Neural cell (in vitro differentiated cells): ENCODE data around the gene MRPS10. TPM values are rescaled to one million over a fixed set of nuclear protein-coding genes. Genes with fewer than 3 reads are reported as not detected.

Source experiments
- H2AFZ ChIP-seq: fragments of 200-600, 300-800 bp; sonication (generic), shearing (Covaris generic); 2 replicates; pipeline ENCODE4 v1.6.0; 2014; ENCODE audit warnings: low read depth, mild to moderate bottlenecking, antibody characterized with exemption, low read length, moderate library complexity
- H3F3A ChIP-seq: fragments of 200-600 bp; shearing (Covaris generic); 2 replicates; pipeline ENCODE4 v1.6.1; 2016; ENCODE audit warnings: mild to moderate bottlenecking, moderate library complexity, mixed read lengths, antibody characterized with exemption, low read length; ENCODE audit not compliant: insufficient read depth, poor library complexity, severe bottlenecking
- H3K27ac ChIP-seq: fragments of 200-600, 300-800 bp; sonication (generic), shearing (Covaris generic); 2 replicates; pipeline ENCODE4 v1.5.1; 2014; ENCODE audit warnings: mild to moderate bottlenecking, low read length, moderate library complexity
- H3K27me3 ChIP-seq: fragments of 300-800, 200-600 bp; sonication (generic), shearing (Covaris generic); 2 replicates; pipeline ENCODE4 v1.6.0; 2014; ENCODE audit warnings: mild to moderate bottlenecking, low read depth, low read length, moderate library complexity; ENCODE audit not compliant: insufficient read depth
- H3K36me3 ChIP-seq: fragments of 300-800, 200-600 bp; sonication (generic), shearing (Covaris generic); 2 replicates; pipeline ENCODE4 v1.5.1; 2014; ENCODE audit warnings: mild to moderate bottlenecking, antibody characterized with exemption, low read length, moderate library complexity; ENCODE audit not compliant: insufficient read depth
- H3K4me2 ChIP-seq: fragments of 300-800, 200-600 bp; sonication (generic), shearing (Covaris generic); 2 replicates; pipeline ENCODE4 v1.6.0; 2014; ENCODE audit warnings: mild to moderate bottlenecking, low read length
- H3K4me3 ChIP-seq: fragments of 300-800, 200-600 bp; sonication (generic), shearing (Covaris generic); 2 replicates; pipeline ENCODE4 v1.5.1; 2014; ENCODE audit warnings: mild to moderate bottlenecking, low read length, moderate library complexity
- H3K79me2 ChIP-seq: fragments of 200-600 bp; shearing (Covaris generic); replicated peaks from 2 replicates; pipeline ENCODE4 v1.6.0; 2014; ENCODE audit warnings: mild to moderate bottlenecking, low read length, moderate library complexity; ENCODE audit not compliant: insufficient read depth
- H3K9ac ChIP-seq: fragments of 300-800, 200-600 bp; sonication (generic), shearing (Covaris generic); 2 replicates; pipeline ENCODE4 v1.6.1; 2016; ENCODE audit warnings: mild to moderate bottlenecking, low read length, mixed read lengths
- H3K9me2 ChIP-seq: fragments of 200-600 bp; shearing (Covaris generic); 2 replicates; pipeline ENCODE4 v1.6.1; 2016; ENCODE audit warnings: mild to moderate bottlenecking, low read length, mixed read lengths; ENCODE audit not compliant: insufficient read depth
- H3K9me3 ChIP-seq: fragments of 200-600, 300-800 bp; sonication (generic), shearing (Covaris generic); 2 replicates; pipeline ENCODE4 v1.6.1; 2016; ENCODE audit warnings: mild to moderate bottlenecking, mixed run types, low read length, moderate library complexity, mixed read lengths
- H4K20me1 ChIP-seq: fragments of 200-600 bp; shearing (Covaris generic); 2 replicates; pipeline ENCODE4 v1.6.1; 2016; ENCODE audit warnings: mild to moderate bottlenecking, mixed run types; ENCODE audit not compliant: insufficient read depth
- EP300 ChIP-seq: fragments of 450-650 bp; conservative IDR thresholded peaks from 2 replicates; pipeline ENCODE4 v1.6.1; 2014; ENCODE audit warnings: antibody characterized with exemption, mild to moderate bottlenecking, moderate library complexity; ENCODE audit not compliant: poor library complexity, severe bottlenecking
- POLR2AphosphoS5 ChIP-seq: IDR thresholded peaks from 2 replicates; pipeline ENCODE4 v1.6.1; 2012
- TAF1 ChIP-seq: IDR thresholded peaks from 2 replicates; pipeline ENCODE4 v1.6.1; 2012; ENCODE audit warnings: low read depth
- polyA plus RNA-seq: library from polyadenylated mRNA; depleted of rRNA; stranded (reverse); fragments of >200 nt; gene quantifications from 2 replicates; pipeline ENCODE4 v1.2.3, GENCODE V29; 2014
- TF ChIP-seq, protein P1 (sequence below): fragments of 450-650 bp; IDR thresholded peaks from 2 replicates; pipeline ENCODE4 v1.5.1; 2014; ENCODE audit warnings: antibody characterized with exemption, mild to moderate bottlenecking, moderate library complexity; ENCODE audit not compliant: poor library complexity, severe bottlenecking
- TF ChIP-seq, protein P2 (sequence below): IDR thresholded peaks from 2 replicates; pipeline ENCODE4 v1.6.1; 2012; ENCODE audit warnings: borderline replicate concordance

Gene MRPS10
- polyA plus RNA-seq, 1 donor from 2014 or later = 37.4 TPM

DNA sequence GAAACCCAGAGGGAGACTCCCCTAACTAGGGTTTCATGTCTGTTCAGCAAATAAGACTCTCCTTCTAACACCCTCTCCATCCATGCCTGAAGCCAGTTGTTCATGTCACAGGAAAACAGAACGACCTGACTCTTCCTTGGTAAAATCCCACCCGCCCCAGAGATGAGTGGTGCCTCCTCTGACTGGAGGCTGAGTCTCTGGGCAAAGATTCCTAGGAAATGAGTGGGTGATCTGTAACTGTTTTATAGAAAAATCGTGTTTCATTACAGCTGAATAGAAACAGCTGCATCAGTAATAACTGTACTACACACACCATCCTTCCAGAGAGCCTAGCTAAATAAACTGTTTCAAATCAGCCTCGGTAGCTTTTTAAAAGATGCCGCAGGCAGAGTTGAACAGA lies 37.4 kb upstream of the MRPS10 start:
- Histone ChIP-seq H2AFZ (no peak overlapping the region), H3K9me3 (no peaks in the 10 kb centered on the region), H3K4me2 (no peak overlapping the region), H3F3A (no peaks in the 10 kb centered on the region), H3K27me3 (no peaks in the 10 kb centered on the region), H3K36me3 (no peaks in the 10 kb centered on the region), H3K9ac (no peak overlapping the region), H3K27ac (no peak overlapping the region), H3K9me2 (no peaks in the 10 kb centered on the region), H3K79me2 (no peaks in the 10 kb centered on the region), H3K4me3 (no peak overlapping the region), H4K20me1 (no peaks in the 10 kb centered on the region)
- TF ChIP-seq POLR2AphosphoS5 = no peak
- TF ChIP-seq, protein P1, sequence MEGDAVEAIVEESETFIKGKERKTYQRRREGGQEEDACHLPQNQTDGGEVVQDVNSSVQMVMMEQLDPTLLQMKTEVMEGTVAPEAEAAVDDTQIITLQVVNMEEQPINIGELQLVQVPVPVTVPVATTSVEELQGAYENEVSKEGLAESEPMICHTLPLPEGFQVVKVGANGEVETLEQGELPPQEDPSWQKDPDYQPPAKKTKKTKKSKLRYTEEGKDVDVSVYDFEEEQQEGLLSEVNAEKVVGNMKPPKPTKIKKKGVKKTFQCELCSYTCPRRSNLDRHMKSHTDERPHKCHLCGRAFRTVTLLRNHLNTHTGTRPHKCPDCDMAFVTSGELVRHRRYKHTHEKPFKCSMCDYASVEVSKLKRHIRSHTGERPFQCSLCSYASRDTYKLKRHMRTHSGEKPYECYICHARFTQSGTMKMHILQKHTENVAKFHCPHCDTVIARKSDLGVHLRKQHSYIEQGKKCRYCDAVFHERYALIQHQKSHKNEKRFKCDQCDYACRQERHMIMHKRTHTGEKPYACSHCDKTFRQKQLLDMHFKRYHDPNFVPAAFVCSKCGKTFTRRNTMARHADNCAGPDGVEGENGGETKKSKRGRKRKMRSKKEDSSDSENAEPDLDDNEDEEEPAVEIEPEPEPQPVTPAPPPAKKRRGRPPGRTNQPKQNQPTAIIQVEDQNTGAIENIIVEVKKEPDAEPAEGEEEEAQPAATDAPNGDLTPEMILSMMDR = no peak

DNA sequence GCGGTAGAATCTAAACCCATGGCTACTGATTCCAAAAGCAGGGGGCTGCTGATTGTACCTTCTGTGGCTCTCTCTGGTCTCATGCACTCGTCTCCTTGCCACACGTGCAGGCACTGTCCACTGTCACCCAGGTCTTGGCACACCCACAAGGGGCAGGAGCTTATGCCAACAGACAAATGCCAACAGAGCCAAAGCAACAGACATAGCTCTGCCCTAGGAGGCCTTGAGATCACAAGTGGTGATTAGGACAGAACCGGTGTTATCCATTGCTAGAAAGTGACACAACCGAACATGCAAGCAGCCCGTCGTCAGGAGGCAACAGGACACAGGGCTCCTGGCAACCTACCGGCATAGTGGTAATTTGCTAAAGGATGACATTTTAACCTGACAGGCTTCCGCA lies 36.8 kb upstream of the MRPS10 start:
- no peak for TF ChIP-seq TAF1
- TF ChIP-seq EP300 = no peak
- TF ChIP-seq, protein P1 = no peak
- no peak for TF ChIP-seq POLR2AphosphoS5
- H3K27ac ChIP-seq = no peak overlapping the region
- H3K27me3 ChIP-seq = no peaks in the 10 kb centered on the region
- no peaks in the 10 kb centered on the region for H3K9me2 ChIP-seq
- H3K9me3 ChIP-seq = no peaks in the 10 kb centered on the region
- no peaks in the 10 kb centered on the region for H4K20me1 ChIP-seq
- no peak overlapping the region for H3K4me2 ChIP-seq
- H3K4me3 ChIP-seq = no peak overlapping the region
- no peaks in the 10 kb centered on the region for H3F3A ChIP-seq
- no peak overlapping the region for H3K9ac ChIP-seq
- no peaks in the 10 kb centered on the region for H3K36me3 ChIP-seq
- H3K79me2 ChIP-seq = no peaks in the 10 kb centered on the region
- no peak overlapping the region for H2AFZ ChIP-seq

DNA sequence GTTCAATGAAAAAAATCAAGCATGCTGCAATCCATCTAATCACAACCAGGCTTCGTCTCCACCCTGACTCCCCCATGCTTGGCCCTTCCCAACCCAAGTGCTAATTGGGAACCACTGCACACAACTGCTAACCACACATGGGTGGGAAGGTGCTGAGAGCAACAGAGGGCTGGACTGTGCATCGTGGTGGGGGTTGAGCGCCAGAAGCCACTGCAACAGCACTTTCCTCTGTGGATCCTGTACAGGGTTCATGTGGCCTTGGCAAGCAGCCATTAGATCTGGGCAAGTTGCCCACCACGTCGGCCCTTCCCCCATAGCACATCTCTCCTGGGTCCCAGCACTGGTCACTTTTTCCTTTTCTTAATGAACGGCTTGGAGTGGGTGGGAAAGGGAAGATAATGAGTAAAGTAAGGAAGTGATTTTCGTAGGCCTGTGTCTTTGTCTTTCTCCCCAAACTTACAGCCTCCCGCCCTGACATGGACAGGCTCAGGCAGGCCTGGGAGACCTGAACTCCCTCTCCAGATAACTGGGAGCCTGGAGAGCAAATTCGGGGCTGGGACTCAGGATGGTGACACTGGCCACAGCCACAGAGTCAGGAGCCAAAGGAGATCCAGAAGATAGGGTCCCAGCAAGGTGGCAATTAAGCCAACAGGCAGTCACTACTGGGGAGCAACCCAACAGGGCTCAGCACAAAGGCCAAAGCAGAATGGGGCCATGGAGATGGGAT lies 34.4 kb upstream of the MRPS10 start:
- H3K9me2 ChIP-seq = no peaks in the 10 kb centered on the region
- H3K27me3 ChIP-seq = no peaks in the 10 kb centered on the region
- no peak overlapping the region for H3K4me2 ChIP-seq
- no peak overlapping the region for H2AFZ ChIP-seq
- H3K4me3 ChIP-seq = no peak overlapping the region
- no peaks in the 10 kb centered on the region for H3F3A ChIP-seq
- H3K27ac ChIP-seq = no peak overlapping the region
- H3K36me3 ChIP-seq = peaks cover 6% of the 10 kb centered on the region
- H4K20me1 ChIP-seq = no peaks in the 10 kb centered on the region
- TF ChIP-seq, protein P2, sequence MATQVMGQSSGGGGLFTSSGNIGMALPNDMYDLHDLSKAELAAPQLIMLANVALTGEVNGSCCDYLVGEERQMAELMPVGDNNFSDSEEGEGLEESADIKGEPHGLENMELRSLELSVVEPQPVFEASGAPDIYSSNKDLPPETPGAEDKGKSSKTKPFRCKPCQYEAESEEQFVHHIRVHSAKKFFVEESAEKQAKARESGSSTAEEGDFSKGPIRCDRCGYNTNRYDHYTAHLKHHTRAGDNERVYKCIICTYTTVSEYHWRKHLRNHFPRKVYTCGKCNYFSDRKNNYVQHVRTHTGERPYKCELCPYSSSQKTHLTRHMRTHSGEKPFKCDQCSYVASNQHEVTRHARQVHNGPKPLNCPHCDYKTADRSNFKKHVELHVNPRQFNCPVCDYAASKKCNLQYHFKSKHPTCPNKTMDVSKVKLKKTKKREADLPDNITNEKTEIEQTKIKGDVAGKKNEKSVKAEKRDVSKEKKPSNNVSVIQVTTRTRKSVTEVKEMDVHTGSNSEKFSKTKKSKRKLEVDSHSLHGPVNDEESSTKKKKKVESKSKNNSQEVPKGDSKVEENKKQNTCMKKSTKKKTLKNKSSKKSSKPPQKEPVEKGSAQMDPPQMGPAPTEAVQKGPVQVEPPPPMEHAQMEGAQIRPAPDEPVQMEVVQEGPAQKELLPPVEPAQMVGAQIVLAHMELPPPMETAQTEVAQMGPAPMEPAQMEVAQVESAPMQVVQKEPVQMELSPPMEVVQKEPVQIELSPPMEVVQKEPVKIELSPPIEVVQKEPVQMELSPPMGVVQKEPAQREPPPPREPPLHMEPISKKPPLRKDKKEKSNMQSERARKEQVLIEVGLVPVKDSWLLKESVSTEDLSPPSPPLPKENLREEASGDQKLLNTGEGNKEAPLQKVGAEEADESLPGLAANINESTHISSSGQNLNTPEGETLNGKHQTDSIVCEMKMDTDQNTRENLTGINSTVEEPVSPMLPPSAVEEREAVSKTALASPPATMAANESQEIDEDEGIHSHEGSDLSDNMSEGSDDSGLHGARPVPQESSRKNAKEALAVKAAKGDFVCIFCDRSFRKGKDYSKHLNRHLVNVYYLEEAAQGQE = no peak
- TF ChIP-seq, protein P1 = no peak
- H3K9ac ChIP-seq = no peak overlapping the region
- no peaks in the 10 kb centered on the region for H3K9me3 ChIP-seq
- no peaks in the 10 kb centered on the region for H3K79me2 ChIP-seq
